ENCODE measurements around the gene LCN10.

The LCN10 gene

GRCh38 chr9:136697821-136698526 is 44.8 kb downstream of the LCN10 start:
- DNase-seq = no peak

- DNase-seq = no peak
Measured at GRCh38 chr9:136697146-136697820, 45.5 kb downstream of the LCN10 start.

GRCh38 chr9:136696502-136696901 is 46.2 kb downstream of the LCN10 start:
- DNase-seq = no peak

- DNase-seq = no peak
Measured at GRCh38 chr9:136695955-136696354, 46.8 kb downstream of the LCN10 start.

- no peak for DNase-seq
Measured at GRCh38 chr9:136695435-136695895, 47.3 kb downstream of the LCN10 start.

GRCh38 chr9:136694872-136695247 is 47.9 kb downstream of the LCN10 start:
- DNase-seq = no peak

GRCh38 chr9:136694163-136694871 is 48.4 kb downstream of the LCN10 start:
- DNase-seq = peak; percentile 81

- peak; percentile 93 for DNase-seq
Measured at GRCh38 chr9:136693490-136694162, 49.1 kb downstream of the LCN10 start.

- DNase-seq = no peak
Measured at GRCh38 chr9:136693135-136693489, 49.6 kb downstream of the LCN10 start.

- no peak for DNase-seq
Measured at GRCh38 chr9:136692185-136693134, 50.3 kb downstream of the LCN10 start.

- DNase-seq = no peak
Measured at GRCh38 chr9:136691316-136692184, 51.2 kb downstream of the LCN10 start.

- DNase-seq = no peak
Measured at GRCh38 chr9:136690806-136691261, 51.9 kb downstream of the LCN10 start.

GRCh38 chr9:136690104-136690805 is 52.5 kb downstream of the LCN10 start:
- DNase-seq = no peak

GRCh38 chr9:136689108-136689460 is 53.7 kb downstream of the LCN10 start:
- DNase-seq = no peak

- DNase-seq = no peak
Measured at GRCh38 chr9:136688274-136689107, 54.2 kb downstream of the LCN10 start.

Data from islet precursor cell (in vitro differentiated cells).